ENCODE measurements around the gene ACR. TPM values are rescaled to one million over a fixed set of nuclear protein-coding genes. Genes with fewer than 3 reads are reported as not detected.

The ACR gene
- total and polyA plus RNA-seq, 2 of the 13 experiments (the other 11 are each of a cell fraction or from before 2014, with no cell fraction given), result 0.15 TPM; not detected in 1

DNA sequence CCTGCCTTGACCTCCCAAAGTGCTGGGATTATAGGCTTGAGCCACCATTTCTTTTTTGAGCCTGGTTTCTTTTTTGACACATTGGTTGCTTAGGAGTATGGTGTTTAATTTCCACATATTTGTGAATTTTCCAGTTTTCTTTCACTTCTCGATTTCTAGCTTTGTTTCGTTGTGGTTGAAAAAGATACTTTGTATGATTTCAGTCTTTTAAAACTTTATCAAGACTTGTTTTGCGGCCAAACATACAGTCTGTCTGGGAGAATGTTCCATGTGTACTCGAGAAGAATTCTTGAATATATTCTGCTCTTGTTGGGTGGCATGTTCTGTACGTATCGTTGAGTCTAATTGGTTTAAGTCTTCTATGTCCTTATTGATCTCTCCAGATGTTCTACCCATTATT, 44.5 kb upstream of the ACR start:
- no peak for FAIRE-seq
- CTCF ChIA-PET (ENCODE audit: low intra/inter-chr PET ratio, low total read pairs), result no interaction called here
- Histone ChIP-seq H2AFZ (ENCODE audit: low read length) (no peak overlapping the region), H3K79me2 (ENCODE audit: insufficient read depth, low read length) (peaks cover 5% of the 10 kb centered on the region), H3K4me3 (replicated peaks in 1 of 3; ENCODE audit: insufficient read depth in 1 of 3, low read depth in 2 of 3, low read length in 3 of 3) (no peak overlapping the region), H3K9ac (ENCODE audit: insufficient read depth, low read depth, low read length) (no peak overlapping the region), H3K4me2 (ENCODE audit: low read depth, low read length) (no peak overlapping the region), H4K20me1 (ENCODE audit: insufficient read depth, low read length) (no peaks in the 10 kb centered on the region), H3K27ac (ENCODE audit: extremely low read length, insufficient read depth, low read length) (no peak overlapping the region), H3K4me1 (ENCODE audit: insufficient read depth, low read length) (peaks cover 7% of the 10 kb centered on the region), H3K36me3 (replicated peaks in 1 of 2; ENCODE audit: control insufficient read depth in 1 of 2, insufficient read depth in 2 of 2, low read length in 2 of 2) (no peaks in the 10 kb centered on the region), H3K9me3 (ENCODE audit: low read length) (no peaks in the 10 kb centered on the region), H3K27me3 (ENCODE audit: control insufficient read depth in 1 of 2, insufficient read depth in 2 of 2, low read length in 2 of 2) (no peaks in the 10 kb centered on the region)
- BruUV-seq (replicated peaks), result no TSS peak
- POLR2A ChIA-PET, result no interaction called here
- in situ Hi-C loops (cut with HindIII; ENCODE audit: extremely low pct_ligation_motif_present, low pct_unique_long_range_greater_than_20kb) (no loop called here), intact Hi-C loops (cut with micrococcal nuclease; ENCODE audit: unreplicated experiment) (loop anchor here (5.0 kb wide), 1 partner anchor 51 kb away; no protein-coding TSS in a partner anchor)
- ATAC-seq, result no peak
- 93% methylated on average over 6 of the region's 6 CpGs for WGBS (ENCODE audit: low lambda C conversion rate)
- DNase-seq (ENCODE audit: low spot score), result no peak
- TF ChIP-seq KLF6 (CRISPR knock-in tag; IDR thresholded peaks at IDR 0.05) (no peak), PHF21A (CRISPR knock-in tag; IDR thresholded peaks at IDR 0.05) (no peak), TCF12 (IDR thresholded peaks at IDR 0.05) (no peak), TCF12 (CRISPR knock-in tag; IDR thresholded peaks at IDR 0.05) (no peak)
- TF ChIP-seq, protein P1, sequence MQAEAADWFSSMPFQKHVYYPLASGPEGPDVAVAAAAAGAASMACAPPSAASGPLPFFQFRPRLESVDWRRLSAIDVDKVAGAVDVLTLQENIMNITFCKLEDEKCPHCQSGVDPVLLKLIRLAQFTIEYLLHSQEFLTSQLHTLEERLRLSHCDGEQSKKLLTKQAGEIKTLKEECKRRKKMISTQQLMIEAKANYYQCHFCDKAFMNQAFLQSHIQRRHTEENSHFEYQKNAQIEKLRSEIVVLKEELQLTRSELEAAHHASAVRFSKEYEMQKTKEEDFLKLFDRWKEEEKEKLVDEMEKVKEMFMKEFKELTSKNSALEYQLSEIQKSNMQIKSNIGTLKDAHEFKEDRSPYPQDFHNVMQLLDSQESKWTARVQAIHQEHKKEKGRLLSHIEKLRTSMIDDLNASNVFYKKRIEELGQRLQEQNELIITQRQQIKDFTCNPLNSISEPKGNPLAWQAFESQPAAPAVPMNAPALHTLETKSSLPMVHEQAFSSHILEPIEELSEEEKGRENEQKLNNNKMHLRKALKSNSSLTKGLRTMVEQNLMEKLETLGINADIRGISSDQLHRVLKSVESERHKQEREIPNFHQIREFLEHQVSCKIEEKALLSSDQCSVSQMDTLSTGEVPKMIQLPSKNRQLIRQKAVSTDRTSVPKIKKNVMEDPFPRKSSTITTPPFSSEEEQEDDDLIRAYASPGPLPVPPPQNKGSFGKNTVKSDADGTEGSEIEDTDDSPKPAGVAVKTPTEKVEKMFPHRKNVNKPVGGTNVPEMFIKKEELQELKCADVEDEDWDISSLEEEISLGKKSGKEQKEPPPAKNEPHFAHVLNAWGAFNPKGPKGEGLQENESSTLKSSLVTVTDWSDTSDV (CRISPR knock-in tag; IDR thresholded peaks at IDR 0.05), result no peak
- TF ChIP-seq, protein P2, sequence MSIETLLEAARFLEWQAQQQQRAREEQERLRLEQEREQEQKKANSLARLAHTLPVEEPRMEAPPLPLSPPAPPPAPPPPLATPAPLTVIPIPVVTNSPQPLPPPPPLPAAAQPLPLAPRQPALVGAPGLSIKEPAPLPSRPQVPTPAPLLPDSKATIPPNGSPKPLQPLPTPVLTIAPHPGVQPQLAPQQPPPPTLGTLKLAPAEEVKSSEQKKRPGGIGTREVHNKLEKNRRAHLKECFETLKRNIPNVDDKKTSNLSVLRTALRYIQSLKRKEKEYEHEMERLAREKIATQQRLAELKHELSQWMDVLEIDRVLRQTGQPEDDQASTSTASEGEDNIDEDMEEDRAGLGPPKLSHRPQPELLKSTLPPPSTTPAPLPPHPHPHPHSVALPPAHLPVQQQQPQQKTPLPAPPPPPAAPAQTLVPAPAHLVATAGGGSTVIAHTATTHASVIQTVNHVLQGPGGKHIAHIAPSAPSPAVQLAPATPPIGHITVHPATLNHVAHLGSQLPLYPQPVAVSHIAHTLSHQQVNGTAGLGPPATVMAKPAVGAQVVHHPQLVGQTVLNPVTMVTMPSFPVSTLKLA (IDR thresholded peaks at IDR 0.05), result no peak

Data from HepG2 (cell line).